ENCODE data around the gene RUNX1. TPM values are rescaled to one million over a fixed set of nuclear protein-coding genes. Genes with fewer than 3 reads are reported as not detected.
A peak's percentile ranks its signal among the peaks of the same experiment; 100 is the strongest.

The RUNX1 gene
- total and polyA plus RNA-seq, 10 of the 15 experiments (the other 5 are each of a cell fraction or from before 2014, with no cell fraction given), result 0.90 to 15.2 (median 4.1) TPM

- TF ChIP-seq, protein P1, sequence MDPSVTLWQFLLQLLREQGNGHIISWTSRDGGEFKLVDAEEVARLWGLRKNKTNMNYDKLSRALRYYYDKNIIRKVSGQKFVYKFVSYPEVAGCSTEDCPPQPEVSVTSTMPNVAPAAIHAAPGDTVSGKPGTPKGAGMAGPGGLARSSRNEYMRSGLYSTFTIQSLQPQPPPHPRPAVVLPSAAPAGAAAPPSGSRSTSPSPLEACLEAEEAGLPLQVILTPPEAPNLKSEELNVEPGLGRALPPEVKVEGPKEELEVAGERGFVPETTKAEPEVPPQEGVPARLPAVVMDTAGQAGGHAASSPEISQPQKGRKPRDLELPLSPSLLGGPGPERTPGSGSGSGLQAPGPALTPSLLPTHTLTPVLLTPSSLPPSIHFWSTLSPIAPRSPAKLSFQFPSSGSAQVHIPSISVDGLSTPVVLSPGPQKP (IDR thresholded peaks at IDR 0.05; ENCODE audit: low read depth, low read length), result no peak
- TF ChIP-seq HDAC2 (IDR thresholded peaks at IDR 0.05) (no peak), POLR2AphosphoS5 (IDR thresholded peaks at IDR 0.05; ENCODE audit: low read length) (no peak), MAX (IDR thresholded peaks at IDR 0.05; ENCODE audit: low read depth, low read length) (no peak), MTA2 (IDR thresholded peaks at IDR 0.05; ENCODE audit: low read depth) (no peak), MYC (IDR thresholded peaks at IDR 0.05; ENCODE audit: insufficient read depth, insufficient read length, insufficient replicate concordance, low read length, severe bottlenecking) (no peak), ZNF274 (IDR thresholded peaks at IDR 0.05; ENCODE audit: insufficient read depth, insufficient read length) (no peak), NFXL1 (IDR thresholded peaks at IDR 0.05; ENCODE audit: borderline replicate concordance) (no peak), CEBPB (IDR thresholded peaks at IDR 0.05; ENCODE audit: borderline replicate concordance in 1 of 2, low read depth in 2 of 2, low read length in 2 of 2) (no peak), ZZZ3 (IDR thresholded peaks at IDR 0.05; ENCODE audit: control insufficient read depth, insufficient read length, low read depth) (no peak), POLR2AphosphoS2 (IDR thresholded peaks at IDR 0.05; ENCODE audit: low read depth, low read length) (no peak), ZBED1 (IDR thresholded peaks at IDR 0.05; ENCODE audit: borderline replicate concordance) (no peak), IRF4 (IDR thresholded peaks at IDR 0.05; ENCODE audit: low read depth, low read length) (no peak), FOXM1 (IDR thresholded peaks at IDR 0.05; ENCODE audit: low read depth, low read length) (no peak), BCL11A (IDR thresholded peaks at IDR 0.05; ENCODE audit: low read depth, low read length) (no peak), TBL1XR1 (IDR thresholded peaks at IDR 0.05; ENCODE audit: low read depth, low read length) (no peak), SIN3A (IDR thresholded peaks at IDR 0.05; ENCODE audit: low read depth, low read length) (no peak), ZBTB11 (CRISPR knock-in tag; IDR thresholded peaks at IDR 0.05) (no peak), CREB1 (IDR thresholded peaks at IDR 0.05; ENCODE audit: low read depth) (peak; percentile 59; the same call in 1 of the 2 replicates)
- TF ChIP-seq, protein P2, sequence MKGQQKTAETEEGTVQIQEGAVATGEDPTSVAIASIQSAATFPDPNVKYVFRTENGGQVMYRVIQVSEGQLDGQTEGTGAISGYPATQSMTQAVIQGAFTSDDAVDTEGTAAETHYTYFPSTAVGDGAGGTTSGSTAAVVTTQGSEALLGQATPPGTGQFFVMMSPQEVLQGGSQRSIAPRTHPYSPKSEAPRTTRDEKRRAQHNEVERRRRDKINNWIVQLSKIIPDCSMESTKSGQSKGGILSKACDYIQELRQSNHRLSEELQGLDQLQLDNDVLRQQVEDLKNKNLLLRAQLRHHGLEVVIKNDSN (IDR thresholded peaks at IDR 0.05; ENCODE audit: borderline replicate concordance, extremely low read length, insufficient read depth, low read depth, low read length), result no peak
- TF ChIP-seq, protein P3, sequence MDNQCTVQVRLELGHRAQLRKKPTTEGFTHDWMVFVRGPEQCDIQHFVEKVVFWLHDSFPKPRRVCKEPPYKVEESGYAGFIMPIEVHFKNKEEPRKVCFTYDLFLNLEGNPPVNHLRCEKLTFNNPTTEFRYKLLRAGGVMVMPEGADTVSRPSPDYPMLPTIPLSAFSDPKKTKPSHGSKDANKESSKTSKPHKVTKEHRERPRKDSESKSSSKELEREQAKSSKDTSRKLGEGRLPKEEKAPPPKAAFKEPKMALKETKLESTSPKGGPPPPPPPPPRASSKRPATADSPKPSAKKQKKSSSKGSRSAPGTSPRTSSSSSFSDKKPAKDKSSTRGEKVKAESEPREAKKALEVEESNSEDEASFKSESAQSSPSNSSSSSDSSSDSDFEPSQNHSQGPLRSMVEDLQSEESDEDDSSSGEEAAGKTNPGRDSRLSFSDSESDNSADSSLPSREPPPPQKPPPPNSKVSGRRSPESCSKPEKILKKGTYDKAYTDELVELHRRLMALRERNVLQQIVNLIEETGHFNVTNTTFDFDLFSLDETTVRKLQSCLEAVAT (IDR thresholded peaks at IDR 0.05), result no peak
- TF ChIP-seq, protein P4, sequence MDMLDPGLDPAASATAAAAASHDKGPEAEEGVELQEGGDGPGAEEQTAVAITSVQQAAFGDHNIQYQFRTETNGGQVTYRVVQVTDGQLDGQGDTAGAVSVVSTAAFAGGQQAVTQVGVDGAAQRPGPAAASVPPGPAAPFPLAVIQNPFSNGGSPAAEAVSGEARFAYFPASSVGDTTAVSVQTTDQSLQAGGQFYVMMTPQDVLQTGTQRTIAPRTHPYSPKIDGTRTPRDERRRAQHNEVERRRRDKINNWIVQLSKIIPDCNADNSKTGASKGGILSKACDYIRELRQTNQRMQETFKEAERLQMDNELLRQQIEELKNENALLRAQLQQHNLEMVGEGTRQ (IDR thresholded peaks at IDR 0.05; ENCODE audit: borderline replicate concordance, low read depth, low read length), result no peak
These were observed 22.2 kb downstream of the RUNX1 start (continued) for GRCh38 chr21:35026617-35027562.

Data from GM12878 (cell line).